HG03575 (cell line): ENCODE measurements around the gene ATP6V0A4.
"Not testable (repeated sequence)": the region's sequence is repeated elsewhere in the genome, so short reads cannot be mapped to it uniquely, and the experiment has no call there.

Experiments used
- ATAC-seq: cut with Tn5 transposase; IDR thresholded peaks from one replicate; pipeline ENCODE4 v1.9.1; 2021; ENCODE audit not compliant: unreplicated experiment, insufficient number of reproducible peaks, low FRiP score; ENCODE audit errors: extremely low read depth

ATP6V0A4 gene

DNA sequence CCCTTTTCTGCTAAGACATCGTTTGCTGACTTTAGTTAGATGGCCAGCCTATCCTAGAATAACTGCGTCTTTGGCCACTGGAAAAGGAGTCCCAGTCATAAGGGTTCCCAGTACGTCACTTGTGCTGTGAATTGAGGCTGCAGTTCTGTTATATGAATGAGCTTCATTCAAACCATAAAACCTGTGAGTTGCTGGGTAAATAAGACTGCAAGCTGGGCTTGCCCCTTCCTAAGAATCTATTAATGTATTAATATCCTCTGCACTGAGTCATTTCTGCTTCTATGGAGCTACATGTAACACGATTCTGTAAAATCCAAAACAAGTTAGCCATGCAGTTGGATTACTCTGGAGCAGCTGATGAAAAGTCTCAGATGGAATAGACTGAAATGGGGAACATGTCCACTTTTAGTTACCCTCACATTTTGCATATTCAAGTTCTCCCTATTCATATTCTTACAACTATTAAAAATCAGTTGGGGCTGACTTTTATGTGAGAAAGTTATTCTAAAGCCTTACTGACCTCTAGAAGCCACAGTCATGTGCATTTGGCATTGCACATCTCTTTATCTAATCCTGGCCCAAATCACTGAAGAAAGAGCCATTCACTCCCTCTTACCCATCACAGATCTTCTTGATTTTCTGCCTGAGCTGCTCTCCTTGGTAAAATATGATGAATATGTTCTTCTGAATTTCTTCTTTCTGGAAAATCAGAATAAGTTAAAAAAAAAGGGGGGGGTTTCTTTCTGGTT is 42.0 kb downstream of the ATP6V0A4 start:
- ATAC-seq: no peak

DNA sequence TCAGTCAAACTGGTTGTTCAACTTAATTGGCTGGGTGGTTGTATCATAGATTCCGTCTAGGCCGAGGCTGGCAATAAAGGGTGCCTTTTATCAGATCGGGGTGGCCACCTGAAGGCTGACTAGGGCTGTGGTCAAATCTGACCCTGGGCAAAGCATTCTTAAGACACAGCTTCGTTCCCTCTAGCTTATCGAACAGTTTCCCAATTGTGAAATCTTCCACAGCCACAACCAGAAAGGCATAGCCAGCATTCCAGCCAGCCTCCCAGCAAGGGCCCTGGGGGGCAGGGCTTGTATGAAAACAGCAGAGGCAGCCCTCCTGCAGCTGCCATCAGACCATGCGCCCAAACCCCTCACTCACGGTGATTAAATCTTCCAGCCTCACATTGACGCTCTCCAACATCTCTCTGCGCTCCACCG is 42.7 kb downstream of the ATP6V0A4 start:
- ATAC-seq: no peak

- ATAC-seq: no peak
Observed at GRCh38 chr7:138753610-138754009, 44.4 kb downstream of the ATP6V0A4 start.

- ATAC-seq: no peak
Observed at GRCh38 chr7:138753150-138753518, 44.9 kb downstream of the ATP6V0A4 start.

- ATAC-seq: no peak
Observed at GRCh38 chr7:138752518-138753149, 45.4 kb downstream of the ATP6V0A4 start.

DNA sequence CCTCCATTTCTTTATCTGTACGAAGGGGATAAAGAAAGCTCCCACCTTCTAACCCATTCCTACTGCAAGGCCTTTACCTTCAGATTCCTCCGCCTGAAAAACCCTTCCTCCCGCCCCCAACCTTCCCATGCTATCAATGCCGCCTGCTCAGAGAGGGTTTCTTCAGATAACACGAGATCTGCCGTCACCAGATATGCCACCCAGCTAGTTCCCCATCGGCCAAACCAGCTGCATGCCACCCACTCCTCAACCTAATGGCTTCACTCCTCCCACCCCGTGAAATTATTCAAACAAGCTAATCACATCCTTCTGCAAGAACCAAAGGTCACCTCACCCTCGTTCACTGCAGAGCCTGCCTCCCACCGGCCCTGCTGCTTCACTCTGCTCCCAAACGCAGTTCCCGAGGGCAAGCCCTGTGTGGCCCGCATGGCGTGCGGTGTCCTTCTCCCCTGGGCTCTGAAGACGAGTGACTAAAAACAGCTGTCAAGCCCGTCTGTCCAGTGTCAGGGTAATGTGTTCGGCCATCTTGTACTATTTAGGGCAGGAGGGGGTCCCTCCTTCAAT is 47.0 kb downstream of the ATP6V0A4 start:
- no peak for ATAC-seq

DNA sequence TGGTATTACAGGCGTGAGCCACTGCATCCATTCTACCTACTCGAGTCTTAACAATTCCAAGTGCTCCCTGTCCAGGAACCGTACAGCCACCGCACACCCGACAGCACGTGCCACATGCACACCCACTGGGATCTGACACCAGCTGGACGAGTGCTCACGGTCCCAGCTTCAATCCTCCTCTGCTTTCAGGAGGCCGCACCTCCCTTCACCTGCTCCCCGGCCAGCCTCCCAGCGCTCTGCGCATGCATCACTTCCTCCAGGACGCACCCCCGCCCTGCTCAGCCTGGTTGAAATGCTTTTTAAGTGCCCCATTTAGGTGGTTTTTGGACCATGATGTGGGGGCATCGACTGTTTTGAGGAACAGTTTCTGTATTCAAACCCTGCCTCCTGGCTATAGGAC is 47.5 kb downstream of the ATP6V0A4 start:
- no peak for ATAC-seq

DNA sequence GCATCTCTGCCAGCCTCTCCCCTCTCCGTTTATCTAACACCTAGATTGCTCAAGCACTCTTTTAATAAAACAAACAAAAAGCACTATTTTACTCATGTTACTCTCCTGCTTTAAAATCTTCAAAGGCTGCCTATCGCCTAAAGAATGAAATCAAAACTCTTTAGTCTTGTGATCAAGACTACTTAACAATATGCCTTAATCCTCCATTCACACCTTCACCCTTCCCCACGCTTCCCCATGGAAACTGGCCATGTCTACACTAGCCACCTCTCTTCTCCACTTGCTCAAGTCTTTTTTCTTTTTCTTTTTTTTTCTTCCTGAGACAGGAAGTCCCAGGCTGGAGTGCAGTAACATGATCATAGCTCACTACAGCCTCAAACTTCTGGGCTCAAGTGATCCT is 48.0 kb downstream of the ATP6V0A4 start:
- ATAC-seq: no peak

GRCh38 chr7:138748666-138749065 is 49.3 kb downstream of the ATP6V0A4 start:
- no peak for ATAC-seq

DNA sequence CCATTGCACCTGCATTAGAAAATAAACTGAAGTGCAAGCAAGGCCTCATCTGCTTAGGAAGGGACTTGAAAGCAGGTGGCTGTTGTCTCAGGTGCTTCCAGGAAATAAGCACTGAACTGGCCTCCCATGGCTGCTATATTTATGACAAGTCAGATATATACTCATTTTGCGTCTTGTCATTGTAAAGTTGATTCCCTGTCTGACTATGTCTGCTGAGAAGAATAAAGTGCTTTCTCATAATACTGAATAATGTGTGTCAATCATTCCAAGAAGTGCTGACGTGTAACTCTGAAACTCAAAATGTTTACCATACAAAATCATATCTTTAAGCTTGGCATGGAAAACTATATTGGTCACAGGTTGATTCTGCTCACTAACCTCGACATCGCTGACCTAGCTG is 51.9 kb downstream of the ATP6V0A4 start:
- no peak for ATAC-seq

DNA sequence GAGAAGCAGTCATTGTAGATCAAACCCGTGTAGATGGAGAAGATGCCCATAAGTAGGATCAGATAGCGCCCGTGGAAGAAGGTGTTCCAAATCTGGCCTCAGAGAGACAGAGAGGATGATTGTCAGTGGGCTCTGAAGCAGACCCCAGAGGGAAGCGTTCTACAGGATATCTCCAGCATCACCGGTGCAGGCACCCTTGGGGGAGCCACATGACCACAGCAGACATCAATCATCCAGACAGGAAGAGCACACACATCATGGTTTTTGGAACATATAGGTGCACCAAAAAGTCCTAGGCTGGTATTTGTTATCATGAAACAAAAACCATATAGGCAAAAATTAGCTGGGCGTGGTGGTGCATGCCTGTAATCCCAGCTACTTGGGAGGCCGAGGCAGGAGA is 52.8 kb downstream of the ATP6V0A4 start:
- ATAC-seq: no peak

GRCh38 chr7:138741453-138741735 is 56.6 kb downstream of the ATP6V0A4 start:
- no peak for ATAC-seq

- no peak for ATAC-seq
Observed at GRCh38 chr7:138739859-138740258, 58.1 kb downstream of the ATP6V0A4 start.

DNA sequence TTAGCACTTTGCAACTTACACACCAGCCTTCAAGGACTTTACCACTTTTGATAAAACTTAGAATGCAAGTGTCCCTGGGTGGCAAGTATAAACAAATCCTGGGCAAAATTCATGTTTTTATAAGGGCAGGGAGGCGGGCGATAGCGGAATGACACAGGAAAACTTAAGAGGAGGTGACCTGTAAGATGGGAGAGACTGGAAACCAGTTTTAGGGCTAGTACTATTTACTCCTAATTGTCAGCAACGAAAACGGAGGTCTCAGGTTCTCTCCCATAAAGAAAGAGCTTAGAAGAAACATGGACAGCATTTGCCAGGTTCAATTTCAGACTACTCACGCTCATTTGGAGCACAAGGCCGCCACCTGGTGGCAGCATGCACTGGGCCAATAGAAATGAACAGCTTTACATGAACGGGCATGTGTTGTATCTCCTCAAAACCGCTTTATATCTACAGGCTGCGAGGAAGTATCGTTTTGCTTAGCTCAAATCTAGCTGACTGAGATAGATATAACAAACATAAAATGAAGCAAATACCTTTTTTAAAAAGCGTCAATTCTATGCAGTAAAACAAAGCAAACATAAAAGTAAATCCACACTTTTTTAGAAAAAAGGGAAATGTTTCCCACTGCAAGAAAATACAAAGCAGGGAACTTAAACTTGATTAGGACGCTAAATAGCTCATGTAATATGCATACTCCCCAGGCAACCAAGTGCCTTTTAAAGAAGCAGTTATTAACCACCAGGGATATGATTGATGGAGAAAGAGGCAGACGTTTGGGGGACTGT is 59.3 kb downstream of the ATP6V0A4 start:
- no peak for ATAC-seq

- ATAC-seq: no peak
Observed at GRCh38 chr7:138738114-138738513, 59.9 kb downstream of the ATP6V0A4 start.

DNA sequence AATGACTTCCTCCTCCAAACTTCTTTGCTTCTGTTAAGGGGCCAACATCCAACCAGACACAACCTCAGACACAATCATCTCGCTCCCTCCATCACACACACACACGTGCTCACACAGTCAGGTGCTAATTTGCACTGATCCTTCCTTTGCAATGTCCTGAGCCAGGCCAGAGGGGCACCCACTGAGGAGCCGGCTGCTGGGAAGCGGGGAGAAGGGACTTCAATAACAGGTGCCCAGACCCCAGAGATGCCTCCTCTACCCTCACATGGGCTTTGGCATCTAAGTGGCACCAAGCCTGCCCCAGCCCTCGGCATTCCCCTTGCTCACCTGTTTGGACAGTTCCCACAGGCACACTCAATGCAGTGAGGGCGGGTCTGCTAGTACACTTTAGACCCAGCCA is 62.6 kb downstream of the ATP6V0A4 start:
- ATAC-seq: no peak

GRCh38 chr7:138731733-138732132 is 66.3 kb downstream of the ATP6V0A4 start:
- ATAC-seq: not testable (repeated sequence)

DNA sequence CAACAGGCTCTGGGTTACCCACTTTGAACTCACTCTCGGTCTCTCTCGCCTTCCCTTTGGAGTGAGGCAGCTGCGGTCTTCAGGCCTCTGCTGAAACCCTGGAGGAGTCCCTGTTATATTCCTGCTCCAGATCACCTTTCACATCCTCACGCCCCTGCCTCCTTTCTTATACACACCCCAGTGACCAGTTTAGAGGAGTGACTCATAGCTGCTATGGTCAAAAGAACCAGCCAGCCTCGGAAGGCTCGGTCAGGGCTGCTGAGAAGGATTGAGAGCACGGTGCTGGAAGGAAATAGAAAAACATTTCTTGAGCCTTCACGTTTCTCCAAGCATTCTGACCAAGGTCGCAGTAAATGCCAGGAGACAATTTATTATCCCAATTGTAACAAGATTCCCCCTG is 68.6 kb downstream of the ATP6V0A4 start:
- ATAC-seq: no peak

DNA sequence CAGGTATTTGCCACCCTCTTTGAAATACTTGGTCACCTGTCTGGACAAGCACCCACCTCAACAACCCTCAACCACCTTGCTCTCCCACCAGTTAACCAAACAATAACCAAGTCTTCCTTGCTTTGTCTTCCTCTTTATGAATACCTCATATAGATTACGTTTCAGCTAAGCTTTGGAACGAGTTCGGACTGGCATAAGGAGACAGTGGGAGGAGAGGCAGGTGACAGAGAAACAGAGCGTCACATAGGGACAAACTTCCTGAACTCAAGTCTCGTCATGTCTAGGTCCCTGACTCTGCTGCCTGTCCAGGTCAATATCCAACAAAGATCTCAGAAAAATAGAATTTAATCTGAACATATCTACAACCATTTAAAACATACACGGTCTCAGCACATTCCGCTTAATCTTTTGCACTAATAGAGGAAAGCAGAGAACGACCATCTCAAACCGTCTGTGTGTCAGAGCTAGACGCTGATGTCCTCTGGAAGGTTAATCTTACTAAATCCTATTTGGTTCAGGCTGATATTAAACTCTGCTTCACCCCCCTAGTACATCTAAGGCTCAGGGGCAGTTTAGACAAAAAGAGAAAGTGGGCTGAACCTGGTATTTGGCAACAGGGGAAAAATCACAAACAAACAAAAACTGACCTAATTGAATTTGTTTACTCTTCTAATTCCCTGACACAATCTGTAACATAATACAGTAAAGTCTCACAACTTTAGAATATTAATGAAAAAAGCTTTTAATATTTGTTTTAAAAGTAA is 70.5 kb downstream of the ATP6V0A4 start:
- ATAC-seq: no peak
